ENCODE data around the gene IL15RA. TPM values are rescaled to one million over a fixed set of nuclear protein-coding genes. Genes with fewer than 3 reads are reported as not detected.

Gene IL15RA
- total RNA-seq, 1 donor from 2014 or later, result not detected

GRCh38 chr10:6002809-6003510 lies 25.6 kb upstream of the IL15RA start:
- Mint-ChIP-seq H3K27ac (no peak overlapping the region), H3K36me3 (no peaks in the 10 kb centered on the region), H3K4me3 (no peak overlapping the region), H3K4me1 (peaks cover 5% of the 10 kb centered on the region), H3K27me3 (ENCODE audit: insufficient read depth, low read depth) (peaks cover 4% of the 10 kb centered on the region), H3K9me3 (peaks cover 7% of the 10 kb centered on the region)
- DNase-seq (ENCODE audit: low spot score), result no peak
- Histone ChIP-seq H3K9me3 (ENCODE audit: low read depth) (no peaks in the 10 kb centered on the region), H3K4me2 (no peak overlapping the region), H3F3A (ENCODE audit: low read depth) (no peaks in the 10 kb centered on the region), H3K79me2 (ENCODE audit: low read depth) (no peaks in the 10 kb centered on the region), H3K9ac (no peak overlapping the region), H4K20me1 (ENCODE audit: low read depth) (no peaks in the 10 kb centered on the region), H3K4me1 (no peaks in the 10 kb centered on the region), H3K27me3 (no peaks in the 10 kb centered on the region), H3K27ac (no peak overlapping the region), H3K4me3 (no peak overlapping the region), H3K36me3 (no peaks in the 10 kb centered on the region), H2AFZ (replicated peaks) (no peak overlapping the region)
- TF ChIP-seq CTCF (IDR thresholded peaks at IDR 0.05) (no peak), EZH2phosphoT487 (IDR thresholded peaks at IDR 0.05) (no peak), EZH2 (IDR thresholded peaks at IDR 0.05) (no peak)

GRCh38 chr10:5999440-6000165 lies 22.3 kb upstream of the IL15RA start:
- Mint-ChIP-seq H3K27ac (no peak overlapping the region), H3K4me1 (peaks cover 12% of the 10 kb centered on the region), H3K4me3 (no peak overlapping the region), H3K9me3 (peaks cover 5% of the 10 kb centered on the region), H3K27me3 (ENCODE audit: insufficient read depth, low read depth) (no peaks in the 10 kb centered on the region), H3K36me3 (no peaks in the 10 kb centered on the region)
- DNase-seq (ENCODE audit: low spot score), result no peak
- no peak overlapping the region for H2AFZ ChIP-seq (replicated peaks)
- H3K9me3 ChIP-seq (ENCODE audit: low read depth), result no peaks in the 10 kb centered on the region
- H3K79me2 ChIP-seq (ENCODE audit: low read depth), result no peaks in the 10 kb centered on the region
- H4K20me1 ChIP-seq (ENCODE audit: low read depth), result no peaks in the 10 kb centered on the region
- H3K36me3 ChIP-seq, result no peaks in the 10 kb centered on the region
- H3F3A ChIP-seq (ENCODE audit: low read depth), result no peaks in the 10 kb centered on the region
- peaks cover 10% of the 10 kb centered on the region for H3K4me1 ChIP-seq
- H3K4me2 ChIP-seq, result no peak overlapping the region
- no peak overlapping the region for H3K4me3 ChIP-seq
- no peak overlapping the region for H3K27ac ChIP-seq
- no peaks in the 10 kb centered on the region for H3K27me3 ChIP-seq
- TF ChIP-seq CTCF (IDR thresholded peaks at IDR 0.05), result no peak
- H3K9ac ChIP-seq, result no peak overlapping the region

- peaks cover 2% of the 10 kb centered on the region for H3K27me3 Mint-ChIP-seq (ENCODE audit: insufficient read depth, low read depth)
- H3K36me3 ChIP-seq, result peaks cover 5% of the 10 kb centered on the region
- no peaks in the 10 kb centered on the region for H4K20me1 ChIP-seq (ENCODE audit: low read depth)
- DNase-seq (ENCODE audit: low spot score), result peak; percentile 54
- peaks cover 24% of the 10 kb centered on the region for H3K9me3 Mint-ChIP-seq
- TF ChIP-seq EZH2phosphoT487 (IDR thresholded peaks at IDR 0.05) (no peak), EZH2 (IDR thresholded peaks at IDR 0.05) (no peak), CTCF (IDR thresholded peaks at IDR 0.05) (no peak)
- H3K79me2 ChIP-seq (ENCODE audit: low read depth), result no peaks in the 10 kb centered on the region
- H3F3A ChIP-seq (ENCODE audit: low read depth), result no peaks in the 10 kb centered on the region
- H3K4me3 Mint-ChIP-seq, result no peak overlapping the region
- H2AFZ ChIP-seq (replicated peaks), result no peak overlapping the region
- no peak overlapping the region for H3K9ac ChIP-seq
- H3K36me3 Mint-ChIP-seq, result no peaks in the 10 kb centered on the region
- no peaks in the 10 kb centered on the region for H3K27me3 ChIP-seq
- no peak overlapping the region for H3K4me3 ChIP-seq
- H3K9me3 ChIP-seq (ENCODE audit: low read depth), result no peaks in the 10 kb centered on the region
- H3K27ac Mint-ChIP-seq, result peak overlapping the region; percentile 12
- H3K4me1 Mint-ChIP-seq, result peaks cover 12% of the 10 kb centered on the region
- H3K4me2 ChIP-seq, result peak overlapping the region; percentile 57
- peaks cover 10% of the 10 kb centered on the region for H3K4me1 ChIP-seq
- no peak overlapping the region for H3K27ac ChIP-seq
These were observed 19.4 kb upstream of the IL15RA start for GRCh38 chr10:5996696-5997095.

All from neural progenitor cell (in vitro differentiated cells).